ENCODE results near the gene CCDC138. TPM values are rescaled to one million over a fixed set of nuclear protein-coding genes. Genes with fewer than 3 reads are reported as not detected.

CCDC138 gene
- polyA plus RNA-seq, 1 donor (not counting 4 experiments of a cell fraction or from before 2014, with no cell fraction given): 6.6 TPM

DNA sequence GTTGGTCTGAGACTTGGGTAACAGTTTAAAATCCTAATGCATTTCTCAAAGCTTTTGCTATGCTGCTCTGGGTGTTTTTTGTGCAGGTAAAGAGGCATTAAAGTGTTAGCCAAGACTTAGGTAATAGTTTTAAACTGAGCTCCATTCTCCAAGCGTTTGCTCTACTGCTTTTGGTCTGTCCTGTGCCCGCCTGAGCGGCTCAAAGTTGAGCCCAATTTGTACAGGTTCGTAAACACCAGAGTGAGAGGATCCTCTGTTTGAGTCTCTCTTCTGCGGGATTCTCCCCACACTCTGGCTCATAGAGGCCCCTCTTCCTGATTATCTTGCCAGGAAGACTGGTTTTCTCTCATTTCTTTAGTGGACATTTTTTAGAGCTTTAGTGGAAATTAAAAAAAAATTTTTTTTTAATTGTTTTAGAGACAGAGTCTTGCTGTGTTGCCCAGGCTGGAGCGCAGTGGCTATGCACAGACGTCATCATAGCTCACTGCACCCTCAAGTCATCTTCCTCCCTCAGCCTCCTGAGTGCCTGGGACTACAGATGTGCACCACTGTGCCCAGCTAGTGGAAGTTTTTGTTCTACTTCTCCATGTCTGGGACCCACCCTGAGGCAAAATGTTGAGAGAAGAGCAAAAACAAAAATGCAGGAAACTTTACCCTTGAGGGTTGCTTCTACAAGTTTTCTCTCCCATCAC is 16.6 kb downstream of the CCDC138 start:
- Histone ChIP-seq H3K9me3 (ENCODE audit: control insufficient read depth, low read depth, low read length) (no peaks in the 10 kb centered on the region), H3K36me3 (ENCODE audit: control insufficient read depth in 2 of 2, extremely low read depth in 1 of 2, insufficient read depth in 2 of 2, low read length in 2 of 2) (peaks cover 4 to 8% of the 10 kb centered on the region in 2 experiments), H3K4me3 (ENCODE audit: control insufficient read depth in 2 of 3, extremely low read depth in 1 of 3, insufficient read depth in 2 of 3, low read depth in 1 of 3, low read length in 3 of 3) (no peak overlapping the region), H3K27me3 (ENCODE audit: control insufficient read depth, extremely low read depth, insufficient read depth, low read length) (no peaks in the 10 kb centered on the region), H3K4me1 (ENCODE audit: control insufficient read depth, extremely low read depth, insufficient read depth, low read length) (no peaks in the 10 kb centered on the region), H3K79me2 (ENCODE audit: control insufficient read depth, insufficient read depth, low read length) (no peaks in the 10 kb centered on the region), H3K9me1 (ENCODE audit: control insufficient read depth, extremely low read depth, insufficient read depth, low read length) (no peaks in the 10 kb centered on the region), H4K20me1 (ENCODE audit: control insufficient read depth, extremely low read depth, insufficient read depth, low read length) (no peaks in the 10 kb centered on the region), H2AFZ (ENCODE audit: control insufficient read depth, low read length) (no peak overlapping the region), H3K27ac (ENCODE audit: control insufficient read depth, insufficient read depth, low read length) (no peak overlapping the region), H3K4me2 (ENCODE audit: control insufficient read depth, extremely low read depth, insufficient read depth, low read depth, low read length) (no peak overlapping the region), H3K9ac (ENCODE audit: control insufficient read depth, extremely low read depth, insufficient read depth, low read length) (no peak overlapping the region)
- peak; percentile 29 for FAIRE-seq
- dilution Hi-C loops (cut with MboI; ENCODE audit: extremely low pct_ligation_motif_present, low sequenced_read_pairs): no loop called here
- no peak for TF ChIP-seq CTCF (optimal IDR thresholded peaks at IDR 0.05 in 1 of 3, IDR thresholded peaks at IDR 0.05 in 1 of 3, conservative IDR thresholded peaks at IDR 0.05 in 1 of 3; ENCODE audit: extremely low read depth in 1 of 3, insufficient read depth in 2 of 3, low read length in 3 of 3)
- DNase-seq (ENCODE audit: low read depth, low spot score): no peak

- no peak for FAIRE-seq
- Histone ChIP-seq H2AFZ (ENCODE audit: control insufficient read depth, low read length) (no peak overlapping the region), H3K27me3 (ENCODE audit: control insufficient read depth, extremely low read depth, insufficient read depth, low read length) (no peaks in the 10 kb centered on the region), H3K27ac (ENCODE audit: control insufficient read depth, insufficient read depth, low read length) (no peak overlapping the region), H3K9ac (ENCODE audit: control insufficient read depth, extremely low read depth, insufficient read depth, low read length) (no peak overlapping the region), H3K79me2 (ENCODE audit: control insufficient read depth, insufficient read depth, low read length) (peaks cover 8% of the 10 kb centered on the region), H3K4me3 (ENCODE audit: control insufficient read depth in 2 of 3, extremely low read depth in 1 of 3, insufficient read depth in 2 of 3, low read depth in 1 of 3, low read length in 3 of 3) (no peak overlapping the region), H3K36me3 (ENCODE audit: control insufficient read depth in 2 of 2, extremely low read depth in 1 of 2, insufficient read depth in 2 of 2, low read length in 2 of 2) (peaks cover 3 to 4% of the 10 kb centered on the region in 2 experiments), H3K4me2 (ENCODE audit: control insufficient read depth, extremely low read depth, insufficient read depth, low read depth, low read length) (no peak overlapping the region), H3K4me1 (ENCODE audit: control insufficient read depth, extremely low read depth, insufficient read depth, low read length) (no peaks in the 10 kb centered on the region), H3K9me1 (ENCODE audit: control insufficient read depth, extremely low read depth, insufficient read depth, low read length) (no peaks in the 10 kb centered on the region), H3K9me3 (ENCODE audit: control insufficient read depth, low read depth, low read length) (no peaks in the 10 kb centered on the region), H4K20me1 (ENCODE audit: control insufficient read depth, extremely low read depth, insufficient read depth, low read length) (no peaks in the 10 kb centered on the region)
- DNase-seq (ENCODE audit: low read depth, low spot score): no peak
- dilution Hi-C loops (cut with MboI; ENCODE audit: extremely low pct_ligation_motif_present, low sequenced_read_pairs): no loop called here
- TF ChIP-seq EZH2 (IDR thresholded peaks at IDR 0.05; ENCODE audit: low read length): no peak
- no peak for TF ChIP-seq CTCF (optimal IDR thresholded peaks at IDR 0.05 in 1 of 3, IDR thresholded peaks at IDR 0.05 in 1 of 3, conservative IDR thresholded peaks at IDR 0.05 in 1 of 3; ENCODE audit: extremely low read depth in 1 of 3, insufficient read depth in 2 of 3, low read length in 3 of 3)
Measured at GRCh38 chr2:108805032-108805431, 18.5 kb downstream of the CCDC138 start.
